Measurements from ENCODE around the gene PALLD. TPM values are rescaled to one million over a fixed set of nuclear protein-coding genes. Genes with fewer than 3 reads are reported as not detected.

PALLD gene
- total RNA-seq, 1 donor from 2014 or later, result 69.2 TPM

DNA sequence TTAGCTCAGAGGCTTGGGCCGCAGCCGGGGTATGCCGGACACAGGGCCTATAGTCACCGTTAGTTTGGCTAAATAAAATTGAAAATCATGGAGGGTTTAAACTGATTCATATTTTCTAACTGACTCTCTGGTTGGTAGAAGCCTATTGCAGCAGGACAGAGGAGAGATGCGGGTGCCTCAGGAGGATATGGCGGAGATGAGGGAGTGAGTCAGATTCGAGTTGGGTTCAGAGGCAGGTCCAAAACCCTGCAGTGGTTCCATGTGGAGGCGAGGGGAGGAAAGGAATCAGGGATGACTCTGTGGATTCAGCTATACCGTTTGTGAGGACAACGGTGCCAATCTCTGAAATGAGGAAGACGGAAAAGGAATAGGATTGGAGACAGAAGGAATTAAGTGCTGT lies 176.6 kb downstream of the PALLD start:
- no peak for DNase-seq (ENCODE audit: low read depth)
- H3K36me3 ChIP-seq (ENCODE audit: control insufficient read depth, insufficient read depth, low read length), result no peaks in the 10 kb centered on the region
- no peaks in the 10 kb centered on the region for H3K27me3 ChIP-seq (ENCODE audit: control insufficient read depth, insufficient read depth, low read length)
- no peak overlapping the region for H3K4me3 ChIP-seq (ENCODE audit: low read depth, low read length)
- TF ChIP-seq, protein P1, sequence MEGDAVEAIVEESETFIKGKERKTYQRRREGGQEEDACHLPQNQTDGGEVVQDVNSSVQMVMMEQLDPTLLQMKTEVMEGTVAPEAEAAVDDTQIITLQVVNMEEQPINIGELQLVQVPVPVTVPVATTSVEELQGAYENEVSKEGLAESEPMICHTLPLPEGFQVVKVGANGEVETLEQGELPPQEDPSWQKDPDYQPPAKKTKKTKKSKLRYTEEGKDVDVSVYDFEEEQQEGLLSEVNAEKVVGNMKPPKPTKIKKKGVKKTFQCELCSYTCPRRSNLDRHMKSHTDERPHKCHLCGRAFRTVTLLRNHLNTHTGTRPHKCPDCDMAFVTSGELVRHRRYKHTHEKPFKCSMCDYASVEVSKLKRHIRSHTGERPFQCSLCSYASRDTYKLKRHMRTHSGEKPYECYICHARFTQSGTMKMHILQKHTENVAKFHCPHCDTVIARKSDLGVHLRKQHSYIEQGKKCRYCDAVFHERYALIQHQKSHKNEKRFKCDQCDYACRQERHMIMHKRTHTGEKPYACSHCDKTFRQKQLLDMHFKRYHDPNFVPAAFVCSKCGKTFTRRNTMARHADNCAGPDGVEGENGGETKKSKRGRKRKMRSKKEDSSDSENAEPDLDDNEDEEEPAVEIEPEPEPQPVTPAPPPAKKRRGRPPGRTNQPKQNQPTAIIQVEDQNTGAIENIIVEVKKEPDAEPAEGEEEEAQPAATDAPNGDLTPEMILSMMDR (IDR thresholded peaks at IDR 0.05; ENCODE audit: insufficient read depth, low read length, severe bottlenecking), result no peak
- no peak for FAIRE-seq

DNA sequence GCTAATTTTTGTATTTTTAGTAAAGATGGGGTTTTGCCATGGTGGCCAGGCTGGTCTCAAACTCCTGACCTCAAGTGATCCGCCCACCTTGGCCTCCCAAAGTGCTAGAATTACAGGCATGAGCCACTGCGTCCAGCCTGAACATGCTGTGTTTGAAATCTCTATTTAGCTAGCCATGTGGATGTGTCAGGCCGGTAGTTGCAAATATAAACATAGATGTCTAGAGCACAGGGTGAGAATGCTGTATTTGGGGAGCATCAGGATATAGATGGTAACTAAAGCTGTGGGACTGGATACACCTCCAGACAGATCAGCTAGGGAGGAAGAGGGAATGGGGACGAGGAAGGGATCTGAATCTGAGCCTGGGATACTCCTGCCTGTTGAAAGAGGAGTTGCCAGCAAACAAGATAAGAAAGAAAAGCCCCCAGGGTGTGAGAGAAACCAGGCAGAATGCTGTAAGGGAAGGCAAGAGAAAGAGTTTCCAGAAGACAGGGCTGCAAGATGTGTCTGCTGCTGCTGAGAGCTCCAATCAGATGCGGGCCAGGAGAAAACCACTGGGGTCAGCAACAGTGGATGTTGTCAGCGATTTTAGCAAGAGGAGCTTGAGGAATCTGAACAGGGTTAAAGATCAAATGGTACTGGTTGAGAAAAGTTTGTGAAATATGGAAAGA lies 177.4 kb downstream of the PALLD start:
- FAIRE-seq, result no peak
- TF ChIP-seq, protein P1 (IDR thresholded peaks at IDR 0.05; ENCODE audit: insufficient read depth, low read length, severe bottlenecking), result no peak
- H3K4me3 ChIP-seq (ENCODE audit: low read depth, low read length), result no peak overlapping the region
- no peaks in the 10 kb centered on the region for H3K27me3 ChIP-seq (ENCODE audit: control insufficient read depth, insufficient read depth, low read length)
- peak; percentile 38 for DNase-seq (ENCODE audit: low read depth)
- H3K36me3 ChIP-seq (ENCODE audit: control insufficient read depth, insufficient read depth, low read length), result no peaks in the 10 kb centered on the region

- no peak for FAIRE-seq
- no peak overlapping the region for H3K4me3 ChIP-seq (ENCODE audit: low read depth, low read length)
- TF ChIP-seq, protein P1 (IDR thresholded peaks at IDR 0.05; ENCODE audit: insufficient read depth, low read length, severe bottlenecking), result no peak
These were observed 178.0 kb downstream of the PALLD start for GRCh38 chr4:168674866-168675265.

GRCh38 chr4:168677063-168677462 lies 180.2 kb downstream of the PALLD start:
- FAIRE-seq (no peak), DNase-seq (ENCODE audit: low read depth) (no peak)
- TF ChIP-seq, protein P1 (IDR thresholded peaks at IDR 0.05; ENCODE audit: insufficient read depth, low read length, severe bottlenecking), result no peak
- H3K36me3 ChIP-seq (ENCODE audit: control insufficient read depth, insufficient read depth, low read length), result no peaks in the 10 kb centered on the region
- no peak overlapping the region for H3K4me3 ChIP-seq (ENCODE audit: low read depth, low read length)
- no peaks in the 10 kb centered on the region for H3K27me3 ChIP-seq (ENCODE audit: control insufficient read depth, insufficient read depth, low read length)

More at GRCh38 chr4:168674866-168675265, 178.0 kb downstream of the PALLD start:
- Histone ChIP-seq H3K36me3 (ENCODE audit: control insufficient read depth, insufficient read depth, low read length) (no peaks in the 10 kb centered on the region), H3K27me3 (ENCODE audit: control insufficient read depth, insufficient read depth, low read length) (no peaks in the 10 kb centered on the region)
- no peak for DNase-seq (ENCODE audit: low read depth)

DNA sequence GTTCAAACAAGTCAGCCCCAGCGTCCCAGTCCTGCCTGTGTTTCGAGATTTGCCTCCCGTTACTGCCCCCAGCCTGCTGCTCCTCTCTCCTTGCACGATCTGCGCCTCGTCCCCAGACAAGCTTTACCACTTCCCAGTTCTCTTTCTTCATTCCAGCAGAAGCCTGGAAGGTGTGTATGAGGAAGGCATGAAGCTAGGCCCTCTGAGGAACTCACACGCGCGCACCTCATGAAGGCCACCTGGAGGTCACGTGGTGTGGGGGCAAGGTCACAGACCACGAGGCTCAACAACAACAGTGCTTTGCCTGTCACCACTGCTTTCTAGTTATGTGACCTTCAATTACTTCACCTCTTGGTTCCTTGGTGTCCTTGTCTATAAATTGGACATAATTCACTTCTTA lies 181.0 kb downstream of the PALLD start:
- no peak for FAIRE-seq
- Histone ChIP-seq H3K27me3 (ENCODE audit: control insufficient read depth, insufficient read depth, low read length) (no peaks in the 10 kb centered on the region), H3K36me3 (ENCODE audit: control insufficient read depth, insufficient read depth, low read length) (no peaks in the 10 kb centered on the region), H3K4me3 (ENCODE audit: low read depth, low read length) (no peak overlapping the region)
- TF ChIP-seq, protein P1 (IDR thresholded peaks at IDR 0.05; ENCODE audit: insufficient read depth, low read length, severe bottlenecking), result no peak
- no peak for DNase-seq (ENCODE audit: low read depth)
